OCI-LY1 (cell line): ENCODE measurements around the gene KRT4.

Experiments
- H2AFZ ChIP-seq: fragments of 200-600 bp; sonication (generic), shearing (Covaris generic); 2 replicates; pipeline ENCODE4 v1.6.0; 2014; ENCODE audit warnings: antibody characterized with exemption, mild to moderate bottlenecking, low read length
- H3F3A ChIP-seq: fragments of 200-600 bp; sonication (generic), shearing (Covaris generic); 2 replicates; pipeline ENCODE4 v1.6.0; 2014; ENCODE audit warnings: mild to moderate bottlenecking, antibody characterized with exemption, low read length, moderate library complexity; ENCODE audit not compliant: insufficient read depth
- H3K27ac ChIP-seq: fragments of 200-600 bp; sonication (generic); 2 replicates; pipeline ENCODE4 v1.5.1; 2014; ENCODE audit warnings: low read length, mixed run types, mild to moderate bottlenecking, low read depth; ENCODE audit not compliant: poor library complexity, severe bottlenecking
- H3K27me3 ChIP-seq: fragments of 200-600 bp; sonication (generic); 2 replicates; pipeline ENCODE4 v1.6.0; 2014; ENCODE audit warnings: antibody characterized with exemption, mild to moderate bottlenecking, low read length, moderate library complexity; ENCODE audit not compliant: insufficient read depth
- H3K36me3 ChIP-seq: fragments of 200-600 bp; sonication (generic); 2 replicates; pipeline ENCODE4 v1.6.1; 2014; ENCODE audit warnings: mild to moderate bottlenecking, antibody characterized with exemption, low read length, moderate library complexity, mixed read lengths; ENCODE audit not compliant: insufficient read depth
- H3K4me1 ChIP-seq: fragments of 200-600 bp; sonication (generic); 2 replicates; pipeline ENCODE4 v1.5.1; 2014; ENCODE audit warnings: mild to moderate bottlenecking, low read length, moderate library complexity; ENCODE audit not compliant: insufficient read depth, severe bottlenecking
- H3K4me2 ChIP-seq: fragments of 200-600 bp; sonication (generic), shearing (Covaris generic); 2 replicates; pipeline ENCODE4 v1.6.1; 2014; ENCODE audit warnings: low read length
- H3K4me3 ChIP-seq: fragments of 200-600 bp; sonication (generic); 2 replicates; pipeline ENCODE4 v1.5.1; 2014; ENCODE audit warnings: low read length, low read depth, mild to moderate bottlenecking, mixed read lengths; ENCODE audit not compliant: poor library complexity, severe bottlenecking
- H3K79me2 ChIP-seq: fragments of 200-600 bp; shearing (Covaris generic); 2 replicates; pipeline ENCODE4 v1.6.1; 2016; ENCODE audit warnings: mixed run types, low read length, mixed read lengths; ENCODE audit not compliant: insufficient read depth
- H3K9ac ChIP-seq: fragments of 200-600 bp; sonication (generic), shearing (Covaris generic); 2 replicates; pipeline ENCODE4 v1.6.1; 2014; ENCODE audit warnings: mild to moderate bottlenecking, low read length, mixed read lengths
- H3K9me2 ChIP-seq: fragments of 200-600 bp; sonication (generic), shearing (Covaris generic); 2 replicates; pipeline ENCODE4 v1.6.1; 2014; ENCODE audit warnings: low read depth, mild to moderate bottlenecking, low read length, mixed read lengths
- H3K9me3 ChIP-seq: fragments of 200-600 bp; shearing (Covaris generic); 2 replicates; pipeline ENCODE4 v1.6.1; 2014; ENCODE audit warnings: low read length, mixed read lengths
- H4K20me1 ChIP-seq: fragments of 200-600 bp; sonication (generic), shearing (Covaris generic); 2 replicates; pipeline ENCODE4 v1.6.0; 2016; ENCODE audit warnings: mild to moderate bottlenecking, low read length; ENCODE audit not compliant: insufficient read depth
- CTCF ChIP-seq: fragments of 200-600 bp; sonication (generic), shearing (Covaris generic); IDR thresholded peaks from 2 replicates; pipeline ENCODE4 v1.5.1; 2017; ENCODE audit warnings: mild to moderate bottlenecking, antibody characterized with exemption, low read length, moderate library complexity, mixed read lengths
- EZH2 ChIP-seq: fragments of 200-600 bp; sonication (generic), shearing (Covaris generic); IDR thresholded peaks from 2 replicates; pipeline ENCODE4 v1.8.0; 2017; ENCODE audit warnings: borderline replicate concordance, mixed run types, mild to moderate bottlenecking, antibody characterized with exemption, low read length, moderate library complexity, mixed read lengths

The KRT4 gene

DNA sequence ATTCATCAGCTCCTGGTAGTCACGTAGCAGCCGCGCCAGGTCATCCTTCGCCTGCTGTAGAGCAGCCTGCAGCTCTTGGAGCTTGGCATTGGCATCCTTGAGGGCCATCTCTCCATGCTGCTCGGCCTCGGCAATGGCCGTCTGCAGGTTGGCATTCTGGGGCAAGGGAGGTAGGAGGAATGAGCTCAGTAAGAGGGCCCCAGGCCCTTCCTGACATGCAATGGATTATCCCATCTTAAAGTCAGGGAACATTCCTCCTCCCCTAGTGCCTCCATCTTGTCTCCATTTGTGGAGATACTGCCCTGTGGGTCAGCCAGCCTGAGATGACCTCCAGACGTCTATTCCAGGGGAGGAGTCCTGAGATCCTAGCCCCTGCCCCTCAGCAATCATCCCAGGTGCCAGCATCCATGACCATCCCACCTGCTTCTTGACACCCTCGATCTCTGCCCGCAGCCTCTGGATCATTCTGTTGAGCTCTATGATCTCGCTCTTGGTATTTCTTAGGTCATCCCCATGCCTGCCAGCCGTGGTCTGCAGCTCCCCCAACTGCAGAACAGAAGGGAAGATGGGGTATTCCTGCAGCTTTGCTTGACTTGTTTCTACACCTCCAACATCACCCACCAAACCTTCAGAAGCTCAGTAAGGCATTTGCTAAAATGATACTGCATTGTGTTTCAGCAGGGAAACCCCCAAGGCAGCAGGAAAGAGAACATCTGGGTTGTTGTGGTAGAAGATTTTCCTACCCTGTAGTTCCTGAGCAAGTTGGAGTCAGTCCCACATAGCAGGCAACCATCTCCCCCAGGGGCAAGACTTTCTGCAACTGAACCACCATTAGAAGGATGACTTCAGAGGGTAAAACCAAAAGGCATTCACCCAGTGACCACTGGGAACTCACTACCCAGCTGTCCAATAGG is 22.4 kb downstream of the KRT4 start:
- no peaks in the 10 kb centered on the region for H3F3A ChIP-seq
- H3K9me3 ChIP-seq = no peaks in the 10 kb centered on the region
- no peak overlapping the region for H3K9ac ChIP-seq
- no peak overlapping the region for H3K4me3 ChIP-seq
- H3K4me2 ChIP-seq = no peak overlapping the region
- H2AFZ ChIP-seq = no peak overlapping the region
- no peaks in the 10 kb centered on the region for H3K79me2 ChIP-seq
- no peaks in the 10 kb centered on the region for H4K20me1 ChIP-seq
- H3K27ac ChIP-seq = no peak overlapping the region
- H3K4me1 ChIP-seq = no peaks in the 10 kb centered on the region
- no peaks in the 10 kb centered on the region for H3K9me2 ChIP-seq
- no peak for TF ChIP-seq EZH2
- H3K36me3 ChIP-seq = no peaks in the 10 kb centered on the region
- no peaks in the 10 kb centered on the region for H3K27me3 ChIP-seq

DNA sequence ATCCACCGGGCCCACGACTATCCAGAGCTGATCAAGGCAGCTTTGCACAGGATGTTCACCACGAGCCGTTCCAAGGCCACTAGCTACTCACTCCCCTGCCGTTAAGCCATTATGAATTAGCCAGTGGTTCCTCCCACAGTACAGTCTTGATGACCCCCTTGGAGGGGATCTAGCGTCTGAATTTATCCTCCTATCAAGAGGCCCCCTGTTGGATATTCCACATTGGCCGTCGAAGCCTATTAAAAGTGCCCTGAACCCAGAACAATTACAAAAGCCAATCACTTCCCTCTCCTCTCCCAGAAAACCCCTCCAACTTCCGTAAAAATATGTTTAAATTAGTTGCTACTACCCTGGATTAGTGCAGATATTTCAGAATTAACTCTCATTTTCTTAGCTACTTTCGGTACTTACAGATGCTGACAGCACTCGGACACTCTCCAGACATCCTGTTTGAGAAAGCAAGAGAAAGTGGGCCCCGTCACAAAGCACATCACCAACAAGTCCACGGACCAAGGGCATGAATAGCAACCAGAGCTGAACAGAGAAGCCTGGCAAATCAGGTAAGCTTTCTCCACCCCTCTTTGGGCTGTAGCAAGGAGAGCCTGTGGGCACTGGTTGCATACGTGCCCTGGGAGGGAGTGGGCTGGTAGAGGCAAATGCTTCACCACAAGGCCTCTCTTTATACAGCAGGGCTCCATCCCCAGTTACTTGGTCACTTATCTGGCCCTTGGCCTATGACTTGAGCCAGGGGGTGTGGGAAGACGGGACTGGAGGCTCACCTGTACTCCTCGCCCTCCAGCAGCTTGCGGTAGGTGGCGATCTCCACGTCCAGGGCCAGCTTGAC is 23.3 kb downstream of the KRT4 start:
- no peak overlapping the region for H3K4me3 ChIP-seq
- H3K36me3 ChIP-seq = no peaks in the 10 kb centered on the region
- no peak overlapping the region for H3K4me2 ChIP-seq
- H3K79me2 ChIP-seq = no peaks in the 10 kb centered on the region
- no peaks in the 10 kb centered on the region for H3K4me1 ChIP-seq
- H4K20me1 ChIP-seq = no peaks in the 10 kb centered on the region
- no peaks in the 10 kb centered on the region for H3K9me2 ChIP-seq
- no peaks in the 10 kb centered on the region for H3K9me3 ChIP-seq
- no peak overlapping the region for H3K27ac ChIP-seq
- no peak overlapping the region for H3K9ac ChIP-seq
- no peak overlapping the region for H2AFZ ChIP-seq
- H3K27me3 ChIP-seq = no peaks in the 10 kb centered on the region
- no peaks in the 10 kb centered on the region for H3F3A ChIP-seq
- TF ChIP-seq CTCF (no peak), EZH2 (no peak)

GRCh38 chr12:52789637-52790426 is 24.1 kb downstream of the KRT4 start:
- Histone ChIP-seq H3K9ac (no peak overlapping the region), H3K9me2 (no peaks in the 10 kb centered on the region), H3K4me2 (no peak overlapping the region), H3K4me3 (no peak overlapping the region), H2AFZ (no peak overlapping the region), H3K79me2 (no peaks in the 10 kb centered on the region), H3F3A (no peaks in the 10 kb centered on the region), H4K20me1 (no peaks in the 10 kb centered on the region), H3K27me3 (no peaks in the 10 kb centered on the region), H3K27ac (no peak overlapping the region), H3K9me3 (no peaks in the 10 kb centered on the region), H3K36me3 (no peaks in the 10 kb centered on the region), H3K4me1 (no peaks in the 10 kb centered on the region)
- TF ChIP-seq EZH2 = no peak
- TF ChIP-seq CTCF = no peak
